ENCODE results near the gene CEP95. TPM values are rescaled to one million over a fixed set of nuclear protein-coding genes. Genes with fewer than 3 reads are reported as not detected.
A peak's percentile ranks its signal among the peaks of the same experiment; 100 is the strongest.

CEP95 gene
- total RNA-seq, 8 experiments from 2014 or later = 26.6 to 101 (median 65.9) TPM

- Histone ChIP-seq H3K4me3 (no peak overlapping the region), H3K4me1 (replicated peaks in 1 of 2) (peaks cover 13 to 42% of the 10 kb centered on the region in 2 donors), H3K27ac (no peak overlapping the region)
- ATAC-seq (replicated peaks in 6 of 8) = peak in 1 of 8 experiments; percentile 0
- WGBS, 10 experiments = 38 to 100% (median 73%) methylated on average over 1 to 7 of the region's 7 CpGs
- in situ Hi-C loops (cut with MboI; ENCODE audit: low pct_unique_long_range_greater_than_20kb in 2 of 9, low sequenced_read_pairs in 9 of 9, unreplicated experiment in 9 of 9) = loop anchor here in 1 of 9 experiments (25.0 kb wide), 1 partner anchor 186 kb away; no protein-coding TSS in a partner anchor
Observed at GRCh38 chr17:64498308-64499203, 8.2 kb upstream of the CEP95 start.

GRCh38 chr17:64499805-64500486, 6.8 kb upstream of the CEP95 start:
- H3K4me1 ChIP-seq (replicated peaks in 1 of 2) = peaks cover 12 to 42% of the 10 kb centered on the region in 2 donors
- no peak for ATAC-seq (replicated peaks in 6 of 8)
- H3K4me3 ChIP-seq = no peak overlapping the region
- no peak overlapping the region for H3K27ac ChIP-seq
- WGBS, 10 experiments = 0 to 88% (median 82%) methylated on average over 1 to 6 of the region's 6 CpGs; no CpG with 5 or more reads in 1 of the 10 experiments
- in situ Hi-C loops (cut with MboI; ENCODE audit: low pct_unique_long_range_greater_than_20kb in 2 of 9, low sequenced_read_pairs in 9 of 9, unreplicated experiment in 9 of 9) = loop anchor here in 1 of 9 experiments (25.0 kb wide), 1 partner anchor 188 kb away; no protein-coding TSS in a partner anchor

GRCh38 chr17:64500487-64500859, 6.3 kb upstream of the CEP95 start:
- no peak for ATAC-seq (replicated peaks in 6 of 8)
- no peak overlapping the region for H3K27ac ChIP-seq
- WGBS, 10 experiments = 72 to 100% (median 93%) methylated on average over 1 to 8 of the region's 8 CpGs
- H3K4me3 ChIP-seq = no peak overlapping the region
- peaks cover 7 to 36% of the 10 kb centered on the region in 2 donors for H3K4me1 ChIP-seq (replicated peaks in 1 of 2)
- in situ Hi-C loops (cut with MboI; ENCODE audit: low pct_unique_long_range_greater_than_20kb in 2 of 9, low sequenced_read_pairs in 9 of 9, unreplicated experiment in 9 of 9) = no loop called here

GRCh38 chr17:64500862-64501765, 5.7 kb upstream of the CEP95 start:
- in situ Hi-C loops (cut with MboI; ENCODE audit: low pct_unique_long_range_greater_than_20kb in 2 of 9, low sequenced_read_pairs in 9 of 9, unreplicated experiment in 9 of 9) = no loop called here
- 75 to 100% (median 96%) methylated on average over 2 to 11 of the region's 11 CpGs for WGBS, 10 experiments
- Histone ChIP-seq H3K4me1 (replicated peaks in 1 of 2) (peaks cover 4 to 32% of the 10 kb centered on the region in 2 donors), H3K27ac (no peak overlapping the region), H3K4me3 (no peak overlapping the region)
- no peak for ATAC-seq (replicated peaks in 6 of 8)

- ATAC-seq (replicated peaks in 6 of 8) = no peak
- H3K4me3 ChIP-seq = no peak overlapping the region
- H3K27ac ChIP-seq = no peak overlapping the region
- peaks cover 4 to 32% of the 10 kb centered on the region in 2 donors for H3K4me1 ChIP-seq (replicated peaks in 1 of 2)
- 73 to 100% (median 100%) methylated on average over 1 to 3 of the region's 3 CpGs for WGBS, 10 experiments
- in situ Hi-C loops (cut with MboI; ENCODE audit: low pct_unique_long_range_greater_than_20kb in 2 of 9, low sequenced_read_pairs in 9 of 9, unreplicated experiment in 9 of 9) = no loop called here
Observed at GRCh38 chr17:64502021-64502420, 4.8 kb upstream of the CEP95 start.

GRCh38 chr17:64502809-64503208, 4.0 kb upstream of the CEP95 start:
- in situ Hi-C loops (cut with MboI; ENCODE audit: low pct_unique_long_range_greater_than_20kb in 2 of 9, low sequenced_read_pairs in 9 of 9, unreplicated experiment in 9 of 9) = no loop called here
- no peak for ATAC-seq (replicated peaks in 6 of 8)
- Histone ChIP-seq H3K27ac (no peak overlapping the region), H3K4me3 (no peak overlapping the region), H3K4me1 (replicated peaks in 1 of 2) (peaks cover 4 to 27% of the 10 kb centered on the region in 2 donors)
- 63 to 100% (median 94%) methylated on average over 1 to 2 of the region's 2 CpGs; no CpG with 5 or more reads in 4 of the 10 experiments for WGBS, 10 experiments

- Histone ChIP-seq H3K27ac (no peak overlapping the region), H3K4me1 (replicated peaks in 1 of 2) (peaks cover 4 to 22% of the 10 kb centered on the region in 2 donors), H3K4me3 (no peak overlapping the region)
- ATAC-seq (replicated peaks in 6 of 8) = no peak
- 75 to 100% (median 92%) methylated on average over 1 to 5 of the region's 5 CpGs; no CpG with 5 or more reads in 1 of the 10 experiments for WGBS, 10 experiments
- in situ Hi-C loops (cut with MboI; ENCODE audit: low pct_unique_long_range_greater_than_20kb in 2 of 9, low sequenced_read_pairs in 9 of 9, unreplicated experiment in 9 of 9) = no loop called here
Observed at GRCh38 chr17:64503341-64503740, 3.4 kb upstream of the CEP95 start.

GRCh38 chr17:64503821-64504768, 2.7 kb upstream of the CEP95 start:
- no peak for ATAC-seq (replicated peaks in 6 of 8)
- in situ Hi-C loops (cut with MboI; ENCODE audit: low pct_unique_long_range_greater_than_20kb in 2 of 9, low sequenced_read_pairs in 9 of 9, unreplicated experiment in 9 of 9) = no loop called here
- Histone ChIP-seq H3K4me1 (replicated peaks in 1 of 2) (peaks cover 7 to 17% of the 10 kb centered on the region in 2 donors), H3K4me3 (peak overlapping the region; percentile 79 to 96 (median 88)), H3K27ac (no peak overlapping the region)
- 0 to 87% (median 68%) methylated on average over 1 to 7 of the region's 7 CpGs for WGBS, 10 experiments

- Histone ChIP-seq H3K27ac (peak overlapping the region; percentile 96 to 98), H3K4me3 (peak overlapping the region; percentile 79 to 96 (median 88)), H3K4me1 (replicated peaks in 1 of 2) (peaks cover 10 to 17% of the 10 kb centered on the region in 2 donors)
- in situ Hi-C loops (cut with MboI; ENCODE audit: low pct_unique_long_range_greater_than_20kb in 2 of 9, low sequenced_read_pairs in 9 of 9, unreplicated experiment in 9 of 9) = no loop called here
- no peak for ATAC-seq (replicated peaks in 6 of 8)
- WGBS, 10 experiments = 0 to 17% (median 2%) methylated on average over 2 to 13 of the region's 13 CpGs
Observed at GRCh38 chr17:64504769-64505339, 1.9 kb upstream of the CEP95 start.

GRCh38 chr17:64505340-64506200, 1.2 kb upstream of the CEP95 start:
- 0 to 2% (median 0%) methylated on average over 2 to 29 of the region's 76 CpGs; no CpG with 5 or more reads in 3 of the 10 experiments for WGBS, 10 experiments
- H3K4me3 ChIP-seq = peak overlapping the region; percentile 79 to 96 (median 88)
- H3K4me1 ChIP-seq (replicated peaks in 1 of 2) = peaks cover 10 to 12% of the 10 kb centered on the region in 2 donors
- H3K27ac ChIP-seq = peak overlapping the region; percentile 96 to 98
- in situ Hi-C loops (cut with MboI; ENCODE audit: low pct_unique_long_range_greater_than_20kb in 2 of 9, low sequenced_read_pairs in 9 of 9, unreplicated experiment in 9 of 9) = no loop called here
- ATAC-seq (replicated peaks in 6 of 8) = peak in 6 of 8 experiments; percentile 0 to 5 (median 2)

- peak within 1 kb of the TSS; percentile 96 to 98 for H3K27ac ChIP-seq
- in situ Hi-C loops (cut with MboI; ENCODE audit: low pct_unique_long_range_greater_than_20kb in 2 of 9, low sequenced_read_pairs in 9 of 9, unreplicated experiment in 9 of 9) = no loop called here
- WGBS, 10 experiments = 0 to 8% methylated on average over 2 to 3 of the region's 31 CpGs; no CpG with 5 or more reads in 8 of the 10 experiments
- peak in 6 of 8 experiments; percentile 56 to 77 (median 66) for ATAC-seq (replicated peaks in 6 of 8)
- H3K4me3 ChIP-seq = peak within 1 kb of the TSS; percentile 79 to 96 (median 88)
- peaks cover 10 to 11% of the 10 kb centered on the region in 2 donors for H3K4me1 ChIP-seq (replicated peaks in 1 of 2)
Observed at GRCh38 chr17:64506201-64506575, 589 bp upstream of the CEP95 start, which contains the start of gene DDX5. TSS of gene DDX5 (minus strand) at chr17:64506289. CDS start at chr17:64506119, 170 bp downstream.

All from motor neuron (in vitro differentiated cells).